Activated CD4-positive, alpha-beta T cell treated with anti-CD3 and anti-CD28 coated beads, Interleukin-2, amount 10 ng/mL, durations not matched to agents 24 days and 14 days (primary cell): ENCODE data around the gene FSCN2. TPM values are rescaled to one million over a fixed set of nuclear protein-coding genes. Genes with fewer than 3 reads are reported as not detected.

Source experiments
- DNase-seq: peaks from one replicate; pipeline ENCODE4 v3.0.0; 2022
- H3K27ac Mint-ChIP-seq: one replicate; pipeline ENCODE4 v1.8.0; 2022; ENCODE audit warnings: mild to moderate bottlenecking, mixed read lengths
- H3K27me3 Mint-ChIP-seq: one replicate; pipeline ENCODE4 v1.8.0; 2022; ENCODE audit warnings: mixed read lengths
- H3K36me3 Mint-ChIP-seq: one replicate; pipeline ENCODE4 v1.8.0; 2022; ENCODE audit warnings: low read depth, mild to moderate bottlenecking, mixed read lengths
- H3K4me1 Mint-ChIP-seq: one replicate; pipeline ENCODE4 v1.8.0; 2021; ENCODE audit warnings: mixed read lengths
- H3K4me3 Mint-ChIP-seq: one replicate; pipeline ENCODE4 v1.8.0; 2022; ENCODE audit warnings: mild to moderate bottlenecking, moderate library complexity, mixed read lengths
- H3K9me3 Mint-ChIP-seq: one replicate; pipeline ENCODE4 v1.8.0; 2021; ENCODE audit warnings: mixed read lengths
- intact Hi-C: fragments of 100-400 bp; cut with micrococcal nuclease; formaldehyde crosslinking; loops from one replicate; pipeline ENCODE4 v1.15.1; 2023
- total RNA-seq: library from RNA; stranded (reverse); gene quantifications from 2 replicates; pipeline ENCODE4 v1.2.3, GENCODE V29; 2022

Gene FSCN2
- total RNA-seq, 1 donor from 2014 or later = 0.51 TPM

- H3K27me3 Mint-ChIP-seq = peaks cover 16% of the 10 kb centered on the region
Observed at GRCh38 chr17:81487089-81487486, 41.1 kb upstream of the FSCN2 start.

GRCh38 chr17:81487487-81488275 lies 40.5 kb upstream of the FSCN2 start:
- Mint-ChIP-seq H3K36me3 (no peaks in the 10 kb centered on the region), H3K4me1 (peaks cover 10% of the 10 kb centered on the region)

More at GRCh38 chr17:81487089-81487486, 41.1 kb upstream of the FSCN2 start:
- peak overlapping the region; percentile 56 for H3K27ac Mint-ChIP-seq
- peaks cover 11% of the 10 kb centered on the region for H3K4me1 Mint-ChIP-seq
- H3K9me3 Mint-ChIP-seq = no peaks in the 10 kb centered on the region
- H3K36me3 Mint-ChIP-seq = no peaks in the 10 kb centered on the region
- intact Hi-C loops = loop anchor here (2.0 kb wide), 1 partner anchor 66 kb away; the partner anchor contains the start of gene FAAP100
- peak overlapping the region; percentile 74 for H3K4me3 Mint-ChIP-seq
- no peak for DNase-seq

GRCh38 chr17:81488276-81488860 lies 39.8 kb upstream of the FSCN2 start:
- peak; percentile 78 for DNase-seq
- Mint-ChIP-seq H3K27ac (peak overlapping the region; percentile 45), H3K4me1 (peaks cover 9% of the 10 kb centered on the region), H3K36me3 (no peaks in the 10 kb centered on the region), H3K4me3 (peak overlapping the region; percentile 44), H3K27me3 (peaks cover 10% of the 10 kb centered on the region), H3K9me3 (no peaks in the 10 kb centered on the region)
- intact Hi-C loops = no loop called here

More at GRCh38 chr17:81487487-81488275, 40.5 kb upstream of the FSCN2 start:
- peak overlapping the region; percentile 74 for H3K4me3 Mint-ChIP-seq
- peak; percentile 95 for DNase-seq
- no peaks in the 10 kb centered on the region for H3K9me3 Mint-ChIP-seq
- H3K27ac Mint-ChIP-seq = peak overlapping the region; percentile 56
- H3K27me3 Mint-ChIP-seq = peaks cover 12% of the 10 kb centered on the region
- intact Hi-C loops = loop anchor here (2.0 kb wide), 1 partner anchor 65 kb away; the partner anchor contains the start of gene FAAP100

- Mint-ChIP-seq H3K27ac (peak overlapping the region; percentile 47), H3K4me3 (peak overlapping the region; percentile 67), H3K9me3 (no peaks in the 10 kb centered on the region), H3K36me3 (no peaks in the 10 kb centered on the region), H3K27me3 (peaks cover 12% of the 10 kb centered on the region), H3K4me1 (peaks cover 9% of the 10 kb centered on the region)
- DNase-seq = no peak
- intact Hi-C loops = no loop called here
Observed at GRCh38 chr17:81489012-81489997, 38.9 kb upstream of the FSCN2 start.

GRCh38 chr17:81489998-81490992 lies 37.9 kb upstream of the FSCN2 start:
- intact Hi-C loops = no loop called here
- H3K4me1 Mint-ChIP-seq = peaks cover 13% of the 10 kb centered on the region
- H3K27ac Mint-ChIP-seq = peak overlapping the region; percentile 47
- H3K36me3 Mint-ChIP-seq = no peaks in the 10 kb centered on the region
- DNase-seq = no peak
- no peaks in the 10 kb centered on the region for H3K9me3 Mint-ChIP-seq
- peak overlapping the region; percentile 67 for H3K4me3 Mint-ChIP-seq
- H3K27me3 Mint-ChIP-seq = peaks cover 15% of the 10 kb centered on the region

- Mint-ChIP-seq H3K9me3 (no peaks in the 10 kb centered on the region), H3K27ac (no peak overlapping the region), H3K4me3 (no peak overlapping the region), H3K27me3 (peaks cover 17% of the 10 kb centered on the region), H3K36me3 (no peaks in the 10 kb centered on the region), H3K4me1 (peaks cover 10% of the 10 kb centered on the region)
- no peak for DNase-seq
- intact Hi-C loops = no loop called here
Observed at GRCh38 chr17:81491181-81491581, 37.0 kb upstream of the FSCN2 start.

GRCh38 chr17:81491761-81492160 lies 36.4 kb upstream of the FSCN2 start:
- Mint-ChIP-seq H3K4me1 (peaks cover 7% of the 10 kb centered on the region), H3K27ac (no peak overlapping the region), H3K27me3 (peaks cover 19% of the 10 kb centered on the region), H3K36me3 (no peaks in the 10 kb centered on the region), H3K4me3 (no peak overlapping the region), H3K9me3 (no peaks in the 10 kb centered on the region)
- DNase-seq = no peak
- intact Hi-C loops = no loop called here

- DNase-seq = no peak
- intact Hi-C loops = no loop called here
- peaks cover 19% of the 10 kb centered on the region for H3K27me3 Mint-ChIP-seq
- no peak overlapping the region for H3K27ac Mint-ChIP-seq
- no peak overlapping the region for H3K4me3 Mint-ChIP-seq
- peaks cover 7% of the 10 kb centered on the region for H3K4me1 Mint-ChIP-seq
- no peaks in the 10 kb centered on the region for H3K36me3 Mint-ChIP-seq
- H3K9me3 Mint-ChIP-seq = no peaks in the 10 kb centered on the region
Observed at GRCh38 chr17:81492202-81492601, 36.0 kb upstream of the FSCN2 start.

GRCh38 chr17:81492706-81493105 lies 35.5 kb upstream of the FSCN2 start:
- intact Hi-C loops = no loop called here
- Mint-ChIP-seq H3K36me3 (no peaks in the 10 kb centered on the region), H3K4me1 (peaks cover 4% of the 10 kb centered on the region)

GRCh38 chr17:81493198-81494038 lies 34.8 kb upstream of the FSCN2 start:
- DNase-seq = no peak
- intact Hi-C loops = no loop called here
- no peaks in the 10 kb centered on the region for H3K36me3 Mint-ChIP-seq

More at GRCh38 chr17:81492706-81493105, 35.5 kb upstream of the FSCN2 start:
- H3K27me3 Mint-ChIP-seq = peaks cover 19% of the 10 kb centered on the region
- no peak overlapping the region for H3K4me3 Mint-ChIP-seq
- no peaks in the 10 kb centered on the region for H3K9me3 Mint-ChIP-seq
- DNase-seq = no peak
- H3K27ac Mint-ChIP-seq = no peak overlapping the region

GRCh38 chr17:81494626-81495377 lies 33.4 kb upstream of the FSCN2 start:
- intact Hi-C loops = no loop called here
- Mint-ChIP-seq H3K36me3 (no peaks in the 10 kb centered on the region), H3K27ac (no peak overlapping the region), H3K4me3 (no peak overlapping the region), H3K4me1 (peaks cover 4% of the 10 kb centered on the region), H3K27me3 (peaks cover 21% of the 10 kb centered on the region), H3K9me3 (no peaks in the 10 kb centered on the region)
- DNase-seq = peak; percentile 69

More at GRCh38 chr17:81493198-81494038, 34.8 kb upstream of the FSCN2 start:
- Mint-ChIP-seq H3K27me3 (peaks cover 21% of the 10 kb centered on the region), H3K9me3 (no peaks in the 10 kb centered on the region), H3K4me3 (no peak overlapping the region), H3K4me1 (peaks cover 4% of the 10 kb centered on the region), H3K27ac (no peak overlapping the region)
